GM23338 (cell line): ENCODE measurements around the gene APOL4. TPM values are rescaled to one million over a fixed set of nuclear protein-coding genes. Genes with fewer than 3 reads are reported as not detected.

Source experiments
- ATAC-seq: fragments of 200-7000 bp; cut with Tn5 transposase; 3 replicates; pipeline ENCODE4 v1.9.1; 2020
- DNase-seq: peaks from one replicate; pipeline ENCODE4 v3.0.0-alpha.2; 2015; ENCODE audit warnings: low spot score
- H2AFZ ChIP-seq: fragments of 200-600 bp; sonication (generic); 2 replicates; pipeline ENCODE4 v1.8.0; 2016; ENCODE audit warnings: antibody characterized with exemption, mild to moderate bottlenecking, moderate library complexity
- H3F3A ChIP-seq: fragments of 200-600 bp; sonication (generic); replicated peaks from 2 replicates; pipeline ENCODE4 v1.8.0; 2017; ENCODE audit warnings: antibody characterized with exemption, mixed run types, low read depth
- H3K27ac ChIP-seq: fragments of 200-600 bp; sonication (generic); 2 replicates; pipeline ENCODE4 v1.6.1; 2016; ENCODE audit warnings: low read depth
- H3K27me3 ChIP-seq: fragments of 200-600 bp; sonication (generic); 2 replicates; pipeline ENCODE4 v1.8.0; 2016; ENCODE audit warnings: mild to moderate bottlenecking, mixed run types, moderate library complexity; ENCODE audit not compliant: insufficient read depth
- H3K36me3 ChIP-seq: fragments of 200-600 bp; sonication (generic); 2 replicates; pipeline ENCODE4 v1.8.0; 2016; ENCODE audit warnings: mild to moderate bottlenecking; ENCODE audit not compliant: insufficient read depth
- H3K4me1 ChIP-seq: fragments of 200-600 bp; sonication (generic); 2 replicates; pipeline ENCODE4 v1.8.0; 2016; ENCODE audit warnings: mild to moderate bottlenecking, moderate library complexity; ENCODE audit not compliant: insufficient read depth
- H3K4me2 ChIP-seq: fragments of 200-600 bp; sonication (generic); 2 replicates; pipeline ENCODE4 v1.7.1; 2017; ENCODE audit warnings: mixed run types
- H3K4me3 ChIP-seq: fragments of 200-600 bp; sonication (generic); 2 replicates; pipeline ENCODE4 v1.6.1; 2016; ENCODE audit warnings: mixed run types
- H3K79me2 ChIP-seq: fragments of 200-600 bp; sonication (generic); replicated peaks from 2 replicates; pipeline ENCODE4 v1.8.0; 2017; ENCODE audit warnings: mild to moderate bottlenecking; ENCODE audit not compliant: insufficient read depth
- H3K9me2 ChIP-seq: fragments of 200-600 bp; sonication (generic); 2 replicates; pipeline ENCODE4 v1.8.0; 2017; ENCODE audit not compliant: insufficient read depth
- H4K20me1 ChIP-seq: fragments of 200-600 bp; sonication (generic); replicated peaks from 2 replicates; pipeline ENCODE4 v1.8.0; 2017; ENCODE audit warnings: mild to moderate bottlenecking; ENCODE audit not compliant: insufficient read depth
- H3K27ac Mint-ChIP-seq: 2 replicates; pipeline ENCODE4 v1.8.0; 2020; ENCODE audit warnings: inconsistent platforms, mild to moderate bottlenecking, moderate library complexity, mixed read lengths
- H3K27me3 Mint-ChIP-seq: 3 replicates; pipeline ENCODE4 v1.8.0; 2022; ENCODE audit warnings: low read depth, mild to moderate bottlenecking, moderate library complexity, mixed read lengths, inconsistent platforms; ENCODE audit not compliant: insufficient read depth, poor library complexity
- H3K36me3 Mint-ChIP-seq: 3 replicates; pipeline ENCODE4 v1.8.0; 2021; ENCODE audit warnings: low read depth, mild to moderate bottlenecking, inconsistent platforms, moderate library complexity, mixed read lengths
- H3K4me1 Mint-ChIP-seq: 3 replicates; pipeline ENCODE4 v1.8.0; 2020; ENCODE audit warnings: mild to moderate bottlenecking, inconsistent platforms, mixed read lengths
- H3K4me3 Mint-ChIP-seq: 3 replicates; pipeline ENCODE4 v1.8.0; 2021; ENCODE audit warnings: moderate library complexity, mild to moderate bottlenecking, inconsistent platforms, mixed read lengths
- H3K9me3 Mint-ChIP-seq: 3 replicates; pipeline ENCODE4 v1.8.0; 2020; ENCODE audit warnings: moderate library complexity, mild to moderate bottlenecking, inconsistent platforms, mixed read lengths
- CREB1 ChIP-seq: fragments of 250-450 bp; sonication (Bioruptor Pico); IDR thresholded peaks from 2 replicates; pipeline ENCODE4 v1.5.0; 2020; ENCODE audit warnings: low read depth, mild to moderate bottlenecking, moderate library complexity
- EZH2 ChIP-seq: fragments of 200-600 bp; sonication (generic); IDR thresholded peaks from one replicate; pipeline ENCODE4 v1.8.0; 2017; ENCODE audit warnings: antibody characterized with exemption, mild to moderate bottlenecking, low read depth; ENCODE audit not compliant: unreplicated experiment
- POLR2AphosphoS5 ChIP-seq: IDR thresholded peaks from 2 replicates; pipeline ENCODE4 v1.6.1; 2016; ENCODE audit warnings: antibody characterized with exemption, low read depth
- STAT1 ChIP-seq: IDR thresholded peaks from one replicate; pipeline ENCODE4 v1.6.1; 2016; ENCODE audit warnings: antibody characterized with exemption; ENCODE audit not compliant: unreplicated experiment
- ZNF114 ChIP-seq: fragments of 250-450 bp; sonication (Bioruptor Pico); IDR thresholded peaks from 2 replicates; pipeline ENCODE4 v1.5.0; 2020; ENCODE audit warnings: mild to moderate bottlenecking, moderate library complexity
- ZNF331 ChIP-seq: fragments of 250-450 bp; sonication (Bioruptor Pico); IDR thresholded peaks from 2 replicates; pipeline ENCODE4 v1.5.0; 2020; ENCODE audit warnings: low read depth, mild to moderate bottlenecking, moderate library complexity
- polyA plus RNA-seq: library from polyadenylated mRNA; unstranded; fragments of >200 nt; fragmentation: Nextera tagmentation; extraction: Ambion mirVana; gene quantifications from 2 replicates; pipeline ENCODE4 v1.2.1, GENCODE V29; 2016
- total RNA-seq: library from RNA; depleted of rRNA; stranded (reverse); fragments of >200 nt; shearing (Covaris generic); gene quantifications from 2 replicates; pipeline ENCODE4 v1.2.3, GENCODE V29; 2014
- TF ChIP-seq, protein P1 (sequence below): IDR thresholded peaks from one replicate; pipeline ENCODE4 v1.6.1; 2018; ENCODE audit warnings: antibody characterized with exemption; ENCODE audit not compliant: unreplicated experiment
- TF ChIP-seq, protein P2 (sequence below): IDR thresholded peaks from 2 replicates; pipeline ENCODE4 v1.6.1; 2016; ENCODE audit warnings: antibody characterized with exemption
- TF ChIP-seq, protein P3 (sequence below), 2 experiments: fragments of 200-600 bp in 1 of 2; sonication (generic) in 1 of 2; conservative IDR thresholded peaks; 2 replicates each; pipeline versions ENCODE4 v1.5.1 to v1.6.1; 2016 to 2017; ENCODE audit warnings: antibody characterized with exemption in 2 of 2, low read depth in 2 of 2, mild to moderate bottlenecking in 2 of 2, moderate library complexity in 1 of 2

Gene APOL4
- total and polyA plus RNA-seq, 2 experiments from 2014 or later, result not detected

DNA sequence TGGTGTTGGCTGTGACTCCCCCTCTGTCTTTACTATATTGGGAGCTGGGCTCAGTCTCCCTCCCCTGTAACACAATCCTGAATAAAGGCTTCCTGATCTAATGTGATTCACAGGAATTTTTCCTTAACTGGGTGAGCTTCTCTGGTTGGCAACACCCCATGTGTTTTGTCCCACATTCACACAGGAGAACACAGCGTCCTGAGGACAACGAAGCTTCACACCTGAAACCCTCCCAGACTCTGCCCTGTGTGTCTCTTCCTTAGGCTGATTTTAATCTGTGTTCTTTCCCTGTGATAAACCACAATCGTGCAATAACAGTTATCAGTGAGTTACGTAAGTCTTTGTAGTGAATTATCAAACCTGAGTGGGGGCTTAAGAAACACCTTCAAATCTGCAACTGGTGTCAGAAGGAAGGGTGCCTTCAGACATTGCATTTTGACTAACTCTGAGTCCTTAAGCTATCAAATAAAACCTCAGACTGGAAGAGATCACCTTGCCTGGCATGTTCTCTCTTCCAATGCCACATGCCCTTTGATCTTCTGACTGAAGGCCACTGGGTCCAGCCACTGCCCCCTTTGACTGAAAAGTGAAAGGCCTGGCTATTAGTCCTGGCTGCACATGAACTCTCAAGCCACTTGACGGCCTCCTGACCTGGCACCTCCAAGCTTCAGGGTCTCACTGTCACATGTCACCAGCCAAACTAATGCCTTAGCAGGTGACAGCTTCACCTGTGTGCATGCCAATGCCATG, 58.4 kb downstream of the APOL4 start (continued):
- TF ChIP-seq, protein P1, sequence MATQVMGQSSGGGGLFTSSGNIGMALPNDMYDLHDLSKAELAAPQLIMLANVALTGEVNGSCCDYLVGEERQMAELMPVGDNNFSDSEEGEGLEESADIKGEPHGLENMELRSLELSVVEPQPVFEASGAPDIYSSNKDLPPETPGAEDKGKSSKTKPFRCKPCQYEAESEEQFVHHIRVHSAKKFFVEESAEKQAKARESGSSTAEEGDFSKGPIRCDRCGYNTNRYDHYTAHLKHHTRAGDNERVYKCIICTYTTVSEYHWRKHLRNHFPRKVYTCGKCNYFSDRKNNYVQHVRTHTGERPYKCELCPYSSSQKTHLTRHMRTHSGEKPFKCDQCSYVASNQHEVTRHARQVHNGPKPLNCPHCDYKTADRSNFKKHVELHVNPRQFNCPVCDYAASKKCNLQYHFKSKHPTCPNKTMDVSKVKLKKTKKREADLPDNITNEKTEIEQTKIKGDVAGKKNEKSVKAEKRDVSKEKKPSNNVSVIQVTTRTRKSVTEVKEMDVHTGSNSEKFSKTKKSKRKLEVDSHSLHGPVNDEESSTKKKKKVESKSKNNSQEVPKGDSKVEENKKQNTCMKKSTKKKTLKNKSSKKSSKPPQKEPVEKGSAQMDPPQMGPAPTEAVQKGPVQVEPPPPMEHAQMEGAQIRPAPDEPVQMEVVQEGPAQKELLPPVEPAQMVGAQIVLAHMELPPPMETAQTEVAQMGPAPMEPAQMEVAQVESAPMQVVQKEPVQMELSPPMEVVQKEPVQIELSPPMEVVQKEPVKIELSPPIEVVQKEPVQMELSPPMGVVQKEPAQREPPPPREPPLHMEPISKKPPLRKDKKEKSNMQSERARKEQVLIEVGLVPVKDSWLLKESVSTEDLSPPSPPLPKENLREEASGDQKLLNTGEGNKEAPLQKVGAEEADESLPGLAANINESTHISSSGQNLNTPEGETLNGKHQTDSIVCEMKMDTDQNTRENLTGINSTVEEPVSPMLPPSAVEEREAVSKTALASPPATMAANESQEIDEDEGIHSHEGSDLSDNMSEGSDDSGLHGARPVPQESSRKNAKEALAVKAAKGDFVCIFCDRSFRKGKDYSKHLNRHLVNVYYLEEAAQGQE, result no peak
- TF ChIP-seq CREB1 (CRISPR knock-in tag), result no peak
- TF ChIP-seq, protein P2, sequence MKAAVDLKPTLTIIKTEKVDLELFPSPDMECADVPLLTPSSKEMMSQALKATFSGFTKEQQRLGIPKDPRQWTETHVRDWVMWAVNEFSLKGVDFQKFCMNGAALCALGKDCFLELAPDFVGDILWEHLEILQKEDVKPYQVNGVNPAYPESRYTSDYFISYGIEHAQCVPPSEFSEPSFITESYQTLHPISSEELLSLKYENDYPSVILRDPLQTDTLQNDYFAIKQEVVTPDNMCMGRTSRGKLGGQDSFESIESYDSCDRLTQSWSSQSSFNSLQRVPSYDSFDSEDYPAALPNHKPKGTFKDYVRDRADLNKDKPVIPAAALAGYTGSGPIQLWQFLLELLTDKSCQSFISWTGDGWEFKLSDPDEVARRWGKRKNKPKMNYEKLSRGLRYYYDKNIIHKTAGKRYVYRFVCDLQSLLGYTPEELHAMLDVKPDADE, result no peak

DNA sequence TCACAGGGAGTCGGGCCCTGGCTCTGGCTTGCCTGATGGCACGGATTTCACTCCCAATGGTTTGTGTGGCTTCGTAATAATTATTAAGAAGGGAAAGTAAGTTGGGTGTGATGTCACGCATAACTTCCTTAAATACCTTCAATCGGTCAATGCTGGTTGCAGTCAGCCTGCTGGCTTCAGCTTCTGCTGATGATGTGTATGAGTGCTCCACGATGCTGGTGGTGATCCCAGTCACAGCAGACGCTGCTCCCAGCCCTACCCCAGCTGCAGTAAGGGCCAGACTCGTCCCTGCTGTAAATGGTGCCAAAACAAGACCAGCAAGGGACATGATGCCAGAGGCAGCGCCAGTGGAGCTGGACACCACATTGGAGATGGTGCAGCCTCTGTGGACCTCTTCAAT, 60.1 kb downstream of the APOL4 start:
- Histone ChIP-seq H3K9me2 (no peaks in the 10 kb centered on the region), H3K4me2 (no peak overlapping the region), H3F3A (no peaks in the 10 kb centered on the region), H3K4me1 (peaks cover 7% of the 10 kb centered on the region; the same call in 1 of the 2 replicates), H3K4me3 (no peak overlapping the region), H3K27ac (no peak overlapping the region), H2AFZ (no peak overlapping the region), H3K27me3 (no peaks in the 10 kb centered on the region), H3K79me2 (no peaks in the 10 kb centered on the region), H4K20me1 (no peaks in the 10 kb centered on the region), H3K36me3 (no peaks in the 10 kb centered on the region)
- Mint-ChIP-seq H3K4me1 (peaks cover 31% of the 10 kb centered on the region), H3K4me3 (no peak overlapping the region), H3K27ac (no peak overlapping the region), H3K9me3 (no peaks in the 10 kb centered on the region; the same call in 2 of the 3 replicates), H3K27me3 (peaks cover 3% of the 10 kb centered on the region), H3K36me3 (no peaks in the 10 kb centered on the region)
- no peak for DNase-seq
- ATAC-seq, result no peak
- no peak for TF ChIP-seq ZNF331 (CRISPR knock-in tag)
- no peak for TF ChIP-seq ZNF114 (CRISPR knock-in tag)
- TF ChIP-seq STAT1, result no peak
- TF ChIP-seq, protein P1, result no peak
- no peak for TF ChIP-seq CREB1 (CRISPR knock-in tag)
- no peak for TF ChIP-seq POLR2AphosphoS5
- TF ChIP-seq, protein P3, sequence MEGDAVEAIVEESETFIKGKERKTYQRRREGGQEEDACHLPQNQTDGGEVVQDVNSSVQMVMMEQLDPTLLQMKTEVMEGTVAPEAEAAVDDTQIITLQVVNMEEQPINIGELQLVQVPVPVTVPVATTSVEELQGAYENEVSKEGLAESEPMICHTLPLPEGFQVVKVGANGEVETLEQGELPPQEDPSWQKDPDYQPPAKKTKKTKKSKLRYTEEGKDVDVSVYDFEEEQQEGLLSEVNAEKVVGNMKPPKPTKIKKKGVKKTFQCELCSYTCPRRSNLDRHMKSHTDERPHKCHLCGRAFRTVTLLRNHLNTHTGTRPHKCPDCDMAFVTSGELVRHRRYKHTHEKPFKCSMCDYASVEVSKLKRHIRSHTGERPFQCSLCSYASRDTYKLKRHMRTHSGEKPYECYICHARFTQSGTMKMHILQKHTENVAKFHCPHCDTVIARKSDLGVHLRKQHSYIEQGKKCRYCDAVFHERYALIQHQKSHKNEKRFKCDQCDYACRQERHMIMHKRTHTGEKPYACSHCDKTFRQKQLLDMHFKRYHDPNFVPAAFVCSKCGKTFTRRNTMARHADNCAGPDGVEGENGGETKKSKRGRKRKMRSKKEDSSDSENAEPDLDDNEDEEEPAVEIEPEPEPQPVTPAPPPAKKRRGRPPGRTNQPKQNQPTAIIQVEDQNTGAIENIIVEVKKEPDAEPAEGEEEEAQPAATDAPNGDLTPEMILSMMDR (conservative IDR thresholded peaks at IDR 0.05; ENCODE audit: low read depth in 2 of 2), result no peak
- TF ChIP-seq EZH2, result no peak
